Glutamatergic neuron (in vitro differentiated cells): ENCODE data around the gene MTCH1. TPM values are rescaled to one million over a fixed set of nuclear protein-coding genes. Genes with fewer than 3 reads are reported as not detected.

Source experiments
- DNase-seq: peaks from one replicate; pipeline ENCODE4 v3.0.0; 2022
- H3K27ac Mint-ChIP-seq: one replicate; pipeline ENCODE4 v1.8.0; 2020; ENCODE audit warnings: mild to moderate bottlenecking, mixed read lengths, inconsistent platforms; ENCODE audit not compliant: unreplicated experiment
- H3K27me3 Mint-ChIP-seq: one replicate; pipeline ENCODE4 v1.8.0; 2020; ENCODE audit warnings: mild to moderate bottlenecking, moderate library complexity, mixed read lengths, inconsistent platforms; ENCODE audit not compliant: unreplicated experiment
- H3K36me3 Mint-ChIP-seq: one replicate; pipeline ENCODE4 v1.8.0; 2020; ENCODE audit warnings: mild to moderate bottlenecking, mixed read lengths, inconsistent platforms; ENCODE audit not compliant: unreplicated experiment
- H3K4me1 Mint-ChIP-seq: one replicate; pipeline ENCODE4 v1.8.0; 2020; ENCODE audit warnings: mild to moderate bottlenecking, low read depth, mixed read lengths, inconsistent platforms; ENCODE audit not compliant: unreplicated experiment
- H3K4me3 Mint-ChIP-seq: one replicate; pipeline ENCODE4 v1.8.0; 2020; ENCODE audit warnings: mild to moderate bottlenecking, mixed read lengths, inconsistent platforms; ENCODE audit not compliant: unreplicated experiment
- H3K9me3 Mint-ChIP-seq: one replicate; pipeline ENCODE4 v1.8.0; 2020; ENCODE audit warnings: mild to moderate bottlenecking, moderate library complexity, mixed read lengths, inconsistent platforms; ENCODE audit not compliant: unreplicated experiment
- CTCF ChIP-seq: fragments of 200-600 bp; sonication (generic); IDR thresholded peaks from one replicate; pipeline ENCODE4 v1.5.0; 2021; ENCODE audit not compliant: partially characterized antibody, unreplicated experiment
- total RNA-seq: library from RNA; stranded (reverse); fragmentation: NEBNext Ultra II Directional; extraction: Animal tissue kit (Norgen Biotek cat#: 25700); gene quantifications from one replicate; pipeline ENCODE4 v1.2.1, GENCODE V29; 2021; ENCODE audit not compliant: unreplicated experiment

MTCH1 gene
- total RNA-seq, 1 donor from 2014 or later, result 179 TPM

- H3K4me1 Mint-ChIP-seq, result no peaks in the 10 kb centered on the region
- DNase-seq, result no peak
- H3K27me3 Mint-ChIP-seq, result peaks cover 3% of the 10 kb centered on the region
- no peak overlapping the region for H3K27ac Mint-ChIP-seq
- no peak for TF ChIP-seq CTCF
- H3K9me3 Mint-ChIP-seq, result peaks cover 6% of the 10 kb centered on the region
- H3K4me3 Mint-ChIP-seq, result no peak overlapping the region
- peaks cover 4% of the 10 kb centered on the region for H3K36me3 Mint-ChIP-seq
These were observed 39.8 kb upstream of the MTCH1 start for GRCh38 chr6:37025621-37026466.

- Mint-ChIP-seq H3K4me1 (no peaks in the 10 kb centered on the region), H3K36me3 (no peaks in the 10 kb centered on the region), H3K9me3 (peaks cover 6% of the 10 kb centered on the region), H3K27ac (no peak overlapping the region), H3K4me3 (no peak overlapping the region), H3K27me3 (peaks cover 5% of the 10 kb centered on the region)
- no peak for TF ChIP-seq CTCF
- DNase-seq, result no peak
These were observed 38.8 kb upstream of the MTCH1 start for GRCh38 chr6:37024656-37025337.

GRCh38 chr6:37022135-37022863 lies 36.3 kb upstream of the MTCH1 start:
- Mint-ChIP-seq H3K36me3 (no peaks in the 10 kb centered on the region), H3K27me3 (peaks cover 2% of the 10 kb centered on the region), H3K4me1 (peaks cover 4% of the 10 kb centered on the region), H3K27ac (no peak overlapping the region), H3K9me3 (peaks cover 6% of the 10 kb centered on the region), H3K4me3 (no peak overlapping the region)
- no peak for DNase-seq
- TF ChIP-seq CTCF, result no peak

- Mint-ChIP-seq H3K4me3 (no peak overlapping the region), H3K9me3 (peaks cover 6% of the 10 kb centered on the region), H3K36me3 (no peaks in the 10 kb centered on the region), H3K27me3 (peaks cover 2% of the 10 kb centered on the region), H3K27ac (no peak overlapping the region), H3K4me1 (peaks cover 8% of the 10 kb centered on the region)
- no peak for DNase-seq
- TF ChIP-seq CTCF, result no peak
These were observed 35.5 kb upstream of the MTCH1 start for GRCh38 chr6:37021356-37022129.
